Neuron (in vitro differentiated cells): ENCODE results near the gene ARHGAP4.

Experiments
- H2AFZ ChIP-seq: one replicate; pipeline ENCODE4 v1.6.1; 2013; ENCODE audit warnings: low read depth, mild to moderate bottlenecking, inconsistent platforms, low read length, moderate library complexity
- H3K27me3 ChIP-seq: one replicate; pipeline ENCODE4 v1.6.1; 2013; ENCODE audit warnings: low read length; ENCODE audit not compliant: insufficient read depth
- H3K36me3 ChIP-seq: one replicate; pipeline ENCODE4 v1.6.1; 2013; ENCODE audit warnings: low read length; ENCODE audit not compliant: insufficient read depth
- H3K4me1 ChIP-seq: one replicate; pipeline ENCODE4 v1.6.1; 2013; ENCODE audit warnings: low read length; ENCODE audit not compliant: insufficient read depth
- H3K4me3 ChIP-seq: 2 replicates; pipeline ENCODE4 v1.5.1; 2013; ENCODE audit warnings: mild to moderate bottlenecking, low read length, moderate library complexity
- H3K9me3 ChIP-seq: one replicate; pipeline ENCODE4 v1.6.1; 2013; ENCODE audit warnings: low read length

Gene ARHGAP4

GRCh38 chrX:153925739-153926551 is at the start of gene ARHGAP4:
TSS of gene ARHGAP4 (minus strand) at chrX:153926264. CDS start at chrX:153926202, 62 bp downstream.
- Histone ChIP-seq H2AFZ (no peak within 1 kb of the TSS), H3K36me3 (no peaks in the 10 kb centered on the region), H3K4me1 (peaks cover 20% of the 10 kb centered on the region), H3K4me3 (peak within 1 kb of the TSS; percentile 67), H3K9me3 (no peaks in the 10 kb centered on the region), H3K27me3 (peaks cover 11% of the 10 kb centered on the region)

DNA sequence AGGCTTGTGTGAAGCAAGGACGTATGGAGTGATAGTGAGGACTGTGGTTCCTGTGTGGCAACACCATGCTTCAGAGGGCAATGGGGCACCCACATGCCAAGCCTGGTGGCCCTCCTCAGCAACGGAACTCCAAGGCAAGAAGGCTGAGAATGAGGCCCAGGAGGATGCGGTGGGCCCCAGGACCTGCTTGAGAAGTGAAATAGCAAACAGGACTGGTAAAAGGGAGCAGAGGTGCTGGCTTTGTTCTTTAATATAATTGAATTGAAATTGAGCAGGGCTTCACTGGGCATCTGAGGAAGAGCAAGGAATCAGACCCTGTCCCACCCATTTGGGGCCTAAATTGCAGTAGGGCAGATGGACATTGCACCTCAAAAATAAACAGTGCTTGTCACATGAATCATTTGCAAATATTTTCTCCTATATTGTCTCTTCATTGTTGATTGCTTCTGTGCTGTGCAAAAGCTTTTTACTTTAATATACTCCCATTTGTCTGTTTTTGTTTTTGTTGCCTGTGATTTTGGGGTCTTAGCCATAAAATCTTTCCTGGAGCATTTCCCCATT is 48.7 kb upstream of the ARHGAP4 start:
- H3K4me1 ChIP-seq: peaks cover 19% of the 10 kb centered on the region
- H2AFZ ChIP-seq: no peak overlapping the region
- no peaks in the 10 kb centered on the region for H3K36me3 ChIP-seq
- H3K4me3 ChIP-seq: no peak overlapping the region
- H3K9me3 ChIP-seq: no peaks in the 10 kb centered on the region
- H3K27me3 ChIP-seq: no peaks in the 10 kb centered on the region

DNA sequence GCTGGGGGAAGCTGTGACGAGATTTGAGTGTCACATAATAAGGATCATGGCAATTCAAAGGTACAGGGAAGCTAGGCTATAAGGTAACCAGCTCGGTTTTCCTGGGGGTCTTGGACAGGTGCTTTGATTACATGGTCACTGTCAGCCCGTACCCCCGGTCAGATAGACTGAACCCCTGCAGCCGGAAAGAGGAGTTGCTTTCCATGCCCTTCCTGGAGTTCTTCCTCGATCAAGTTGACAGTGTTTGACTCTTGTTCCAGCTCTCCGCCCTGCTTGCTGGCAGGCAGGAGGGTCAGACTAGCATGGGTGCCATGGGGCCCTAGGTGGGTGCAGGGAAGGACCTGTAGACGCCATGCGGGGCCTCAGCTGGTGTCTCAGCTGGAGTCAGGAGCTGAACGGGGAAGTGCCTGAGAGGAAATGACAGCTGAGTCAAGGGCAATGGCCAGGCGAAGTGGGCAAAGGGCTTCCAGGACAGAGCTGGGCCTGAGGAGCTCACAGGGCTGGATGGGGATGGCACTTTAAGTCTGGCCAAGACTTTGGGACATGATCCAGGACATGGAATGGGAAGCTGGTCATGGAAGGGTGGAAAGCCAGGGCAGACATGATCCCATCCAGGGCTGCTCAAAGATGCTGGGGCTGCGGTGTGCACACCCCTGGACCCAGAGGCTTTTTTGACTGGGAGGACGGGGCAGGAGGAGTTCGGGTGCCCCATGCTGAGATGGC is 48.1 kb upstream of the ARHGAP4 start:
- no peaks in the 10 kb centered on the region for H3K27me3 ChIP-seq
- H3K4me1 ChIP-seq: peaks cover 25% of the 10 kb centered on the region
- no peak overlapping the region for H2AFZ ChIP-seq
- H3K4me3 ChIP-seq: no peak overlapping the region
- H3K36me3 ChIP-seq: no peaks in the 10 kb centered on the region
- no peaks in the 10 kb centered on the region for H3K9me3 ChIP-seq

DNA sequence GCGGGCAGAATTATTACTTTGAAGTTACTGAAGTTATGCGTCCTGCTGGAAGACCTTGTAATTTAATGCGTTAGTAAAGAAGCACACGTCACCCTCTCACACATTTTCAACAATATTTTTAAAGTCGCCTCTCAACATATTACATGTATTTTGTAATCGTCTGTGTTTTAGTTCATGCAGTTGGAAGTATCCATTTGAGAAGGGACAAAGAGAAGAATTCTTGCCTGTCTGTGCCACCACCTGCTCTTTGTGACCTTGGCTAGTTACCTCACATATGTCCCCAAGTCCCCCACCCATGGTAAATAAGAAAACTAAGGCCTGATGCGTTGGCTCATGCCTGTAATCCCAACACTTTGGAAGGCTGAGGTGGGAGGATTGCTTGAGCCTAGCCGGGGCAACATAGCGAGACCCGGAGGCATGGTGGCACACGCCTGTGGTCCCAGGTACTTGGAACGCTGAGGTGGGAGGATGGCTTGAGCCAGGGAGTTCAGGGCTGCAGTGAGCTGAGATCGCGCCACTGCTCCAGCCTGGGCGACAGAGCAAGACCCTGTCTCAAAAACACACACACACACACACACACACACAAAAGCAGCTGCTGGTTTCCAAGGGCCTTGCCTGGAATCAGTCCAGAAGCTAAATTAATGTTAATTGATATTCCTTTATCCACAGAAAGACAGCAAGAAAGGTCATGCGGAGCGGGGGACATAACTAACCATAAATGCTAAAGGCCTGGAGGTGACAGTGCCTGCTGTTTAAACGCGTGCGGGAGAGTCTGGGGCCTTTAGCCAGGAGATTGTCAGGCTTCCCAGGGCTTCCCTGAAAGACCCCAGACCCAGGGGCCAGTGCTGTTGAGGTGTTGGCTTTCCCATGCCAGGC is 47.3 kb upstream of the ARHGAP4 start:
- H2AFZ ChIP-seq: peak overlapping the region; percentile 46
- peak overlapping the region; percentile 96 for H3K4me3 ChIP-seq
- peaks cover 33% of the 10 kb centered on the region for H3K4me1 ChIP-seq
- H3K9me3 ChIP-seq: no peaks in the 10 kb centered on the region
- no peaks in the 10 kb centered on the region for H3K36me3 ChIP-seq
- H3K27me3 ChIP-seq: no peaks in the 10 kb centered on the region

DNA sequence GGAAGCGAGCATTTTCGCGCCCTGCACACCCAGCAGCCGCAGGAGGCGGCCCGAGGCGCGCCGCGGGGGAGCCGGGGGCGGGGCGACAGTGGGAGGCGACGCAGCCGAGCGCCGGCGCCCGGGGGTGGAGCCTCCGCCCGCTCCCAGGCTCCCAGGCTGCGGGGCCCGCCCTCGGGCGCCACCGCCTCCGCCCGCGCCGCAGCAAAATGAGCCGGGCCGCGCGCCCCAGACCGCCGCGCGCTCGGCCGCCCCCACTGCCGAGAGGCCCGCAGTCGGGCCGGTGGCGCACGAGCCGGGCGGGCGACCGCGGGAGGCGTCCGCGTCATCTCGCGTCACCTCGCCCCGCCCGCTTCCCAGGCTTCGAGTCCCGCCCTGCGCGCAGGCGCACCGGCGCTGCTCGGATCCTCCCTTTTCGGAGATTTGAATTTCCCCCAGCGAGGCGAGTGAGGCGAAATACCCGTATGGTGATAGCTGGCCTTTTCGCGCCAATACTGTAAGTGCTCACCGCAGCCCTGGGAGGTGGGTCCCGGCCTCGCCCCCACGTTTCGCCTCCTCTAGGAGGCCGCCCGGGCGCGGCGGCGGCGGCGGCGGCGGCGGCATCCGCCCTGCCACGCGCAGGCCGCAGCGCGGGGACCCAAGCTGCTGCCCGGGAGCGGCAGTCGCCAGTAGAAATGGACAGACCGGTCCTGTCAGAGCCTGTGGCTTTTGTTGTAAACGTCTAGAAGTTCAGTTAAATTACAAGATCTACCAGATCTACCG is 46.5 kb upstream of the ARHGAP4 start, which contains the start of gene TMEM187:
Gene TMEM187 (plus strand): TSS at position 387 of the 759 bp plus-strand sequence. CDS start 9,309 bp downstream, outside the sequence.
- no peaks in the 10 kb centered on the region for H3K9me3 ChIP-seq
- no peaks in the 10 kb centered on the region for H3K36me3 ChIP-seq

GRCh38 chrX:153971450-153972367 is 45.6 kb upstream of the ARHGAP4 start, which contains the start of gene HCFC1:
TSS of gene HCFC1 (minus strand) at chrX:153971818. CDS start at chrX:153970840, 978 bp downstream.
- Histone ChIP-seq H3K27me3 (no peaks in the 10 kb centered on the region), H3K9me3 (no peaks in the 10 kb centered on the region), H3K4me3 (peak within 1 kb of the TSS; percentile 96), H3K4me1 (peaks cover 48% of the 10 kb centered on the region), H2AFZ (peak within 1 kb of the TSS; percentile 85), H3K36me3 (no peaks in the 10 kb centered on the region)

More for the DNA sequence above, 46.5 kb upstream of the ARHGAP4 start, which contains the start of gene TMEM187:
- Histone ChIP-seq H2AFZ (peak within 1 kb of the TSS; percentile 85), H3K4me1 (peaks cover 41% of the 10 kb centered on the region), H3K4me3 (peak within 1 kb of the TSS; percentile 96), H3K27me3 (no peaks in the 10 kb centered on the region)

DNA sequence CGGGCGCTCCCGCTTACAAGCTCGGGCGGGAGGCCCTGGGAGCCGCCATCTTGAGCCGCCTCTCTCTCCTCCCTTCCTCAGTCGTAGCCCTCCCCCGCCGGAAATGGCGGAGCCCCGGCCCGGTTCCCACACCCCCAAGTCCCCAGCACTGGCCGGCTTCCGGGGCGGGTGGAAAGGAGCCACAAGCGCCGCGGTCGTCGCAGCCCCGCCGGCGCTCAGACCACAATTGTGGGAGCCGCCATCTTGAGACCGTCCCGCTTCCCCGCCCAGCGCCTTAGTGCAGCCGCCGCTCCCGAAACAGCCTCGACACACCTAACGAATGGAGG is 45.0 kb upstream of the ARHGAP4 start:
- Histone ChIP-seq H3K36me3 (no peaks in the 10 kb centered on the region), H3K27me3 (no peaks in the 10 kb centered on the region), H3K9me3 (no peaks in the 10 kb centered on the region), H2AFZ (peak overlapping the region; percentile 85), H3K4me3 (peak overlapping the region; percentile 96), H3K4me1 (peaks cover 48% of the 10 kb centered on the region)

- Histone ChIP-seq H3K9me3 (no peaks in the 10 kb centered on the region), H3K4me1 (peaks cover 48% of the 10 kb centered on the region), H3K4me3 (peak overlapping the region; percentile 96), H2AFZ (peak overlapping the region; percentile 85), H3K27me3 (no peaks in the 10 kb centered on the region), H3K36me3 (no peaks in the 10 kb centered on the region)
Measured at GRCh38 chrX:153970357-153971123, 44.5 kb upstream of the ARHGAP4 start.

DNA sequence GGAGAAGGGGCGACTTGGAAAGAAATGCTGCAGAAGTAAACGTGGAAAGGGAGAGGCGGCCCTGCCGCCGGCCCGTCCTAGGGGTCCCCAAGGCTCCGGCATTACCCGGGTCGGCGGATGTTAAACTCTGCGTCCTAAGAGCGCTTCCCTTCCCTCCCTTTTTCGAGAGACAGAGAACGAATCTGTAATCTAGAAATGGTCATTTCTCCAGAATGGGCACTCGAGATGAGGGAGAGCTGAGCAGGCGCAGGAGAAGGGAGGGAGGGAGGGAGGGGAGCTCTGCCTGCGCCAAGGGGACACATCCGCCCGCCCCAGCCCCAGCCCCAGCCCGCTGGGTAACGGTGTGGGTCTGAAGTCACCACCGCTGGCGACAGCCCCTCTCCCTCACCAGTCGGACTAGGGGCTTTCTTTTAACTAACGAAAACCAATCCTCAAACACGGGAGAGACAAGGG is 43.9 kb upstream of the ARHGAP4 start:
- Histone ChIP-seq H3K4me1 (peaks cover 48% of the 10 kb centered on the region), H3K4me3 (peak overlapping the region; percentile 96), H2AFZ (no peak overlapping the region), H3K27me3 (no peaks in the 10 kb centered on the region), H3K9me3 (no peaks in the 10 kb centered on the region), H3K36me3 (no peaks in the 10 kb centered on the region)

DNA sequence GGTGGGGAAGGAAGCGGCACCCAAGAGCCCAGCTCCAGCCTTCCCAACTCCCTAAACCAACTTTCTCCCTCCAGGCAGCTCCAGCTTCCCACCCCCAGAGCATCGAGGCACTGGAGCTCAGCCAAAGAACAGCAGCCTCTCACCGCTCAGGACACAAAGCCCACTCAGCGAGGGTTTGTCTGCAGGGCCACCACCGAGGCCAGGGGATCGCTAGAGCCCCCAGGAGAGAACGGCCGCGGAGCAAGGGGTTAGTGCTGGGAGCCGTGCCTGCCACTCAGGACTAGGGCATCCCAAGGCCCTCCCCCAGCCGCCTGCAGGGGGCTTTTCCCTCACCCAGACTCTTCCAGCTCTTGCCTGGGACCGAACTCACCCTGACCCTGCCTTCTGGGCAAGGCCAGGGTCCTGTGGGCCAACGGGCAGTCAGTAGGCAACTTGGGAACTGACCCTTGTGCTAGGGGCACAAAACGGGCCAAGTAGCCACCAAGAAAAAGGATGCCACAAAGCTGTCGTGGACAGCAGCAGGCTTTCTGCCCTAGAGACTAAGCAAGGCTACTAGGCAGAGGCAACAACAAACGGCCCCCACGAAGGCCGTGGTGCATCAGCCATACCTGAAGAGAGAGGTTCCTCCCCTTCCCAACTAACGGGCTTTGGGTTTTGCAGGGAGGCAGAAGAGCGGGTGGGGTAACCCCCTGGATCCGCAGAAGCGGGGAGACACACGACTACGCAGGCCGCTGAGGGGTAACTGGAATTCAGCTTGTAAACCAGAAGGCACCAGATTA is 43.2 kb upstream of the ARHGAP4 start:
- Histone ChIP-seq H2AFZ (no peak overlapping the region), H3K27me3 (no peaks in the 10 kb centered on the region), H3K36me3 (peaks cover 3% of the 10 kb centered on the region), H3K4me1 (peaks cover 43% of the 10 kb centered on the region), H3K4me3 (peak overlapping the region; percentile 96), H3K9me3 (no peaks in the 10 kb centered on the region)
